IMR-90 (cell line): ENCODE results near the gene ARMC8.

Experiments
- CEBPB ChIP-seq: IDR thresholded peaks from 2 replicates; pipeline ENCODE4 v1.6.1; 2012; ENCODE audit warnings: low read depth, low read length, improper control_type of control experiment
- CTCF ChIP-seq: conservative IDR thresholded peaks from 2 replicates; pipeline ENCODE4 v1.5.1; 2012; ENCODE audit warnings: mild to moderate bottlenecking, low read depth, low read length, improper control_type of control experiment
- MAZ ChIP-seq: IDR thresholded peaks from 2 replicates; pipeline ENCODE4 v1.6.1; 2012; ENCODE audit warnings: low read depth, mild to moderate bottlenecking, low read length, improper control_type of control experiment, moderate library complexity, borderline replicate concordance

- TF ChIP-seq CTCF (no peak), MAZ (no peak), CEBPB (no peak)
Observed at GRCh38 chr3:138271189-138271794, 84.2 kb downstream of the ARMC8 start.
